HepG2 (cell line): ENCODE data around the gene SVOP. TPM values are rescaled to one million over a fixed set of nuclear protein-coding genes. Genes with fewer than 3 reads are reported as not detected.
A peak's percentile ranks its signal among the peaks of the same experiment; 100 is the strongest.

ENCODE experiments used
- FOXK2 ChIP-seq: fragments of 450-650 bp; IDR thresholded peaks from 2 replicates; pipeline ENCODE4 v1.6.1; 2016
- GATA4 ChIP-seq: sonication (generic); IDR thresholded peaks from 2 replicates; pipeline ENCODE4 v1.6.1; 2016; ENCODE audit warnings: antibody characterized with exemption, low read depth, borderline replicate concordance
- GTF2F1 ChIP-seq: fragments of 150-350 bp; IDR thresholded peaks from 2 replicates; pipeline ENCODE4 v1.6.1; 2014; ENCODE audit warnings: low read length
- KDM5B ChIP-seq: sonication (generic); formaldehyde crosslinking; IDR thresholded peaks from 2 replicates; pipeline ENCODE4 v1.4.0; 2020; ENCODE audit warnings: missing genetic modification reagents, mild to moderate bottlenecking, borderline replicate concordance
- KLF12 ChIP-seq: sonication (generic); formaldehyde crosslinking; IDR thresholded peaks from 2 replicates; pipeline ENCODE4 v1.4.0; 2020; ENCODE audit warnings: missing genetic modification reagents, borderline replicate concordance
- NCOA5 ChIP-seq: sonication (generic); formaldehyde crosslinking; IDR thresholded peaks from 2 replicates; pipeline ENCODE4 v1.4.0; 2020; ENCODE audit warnings: missing genetic modification reagents
- PAXIP1 ChIP-seq: sonication (generic); formaldehyde crosslinking; conservative IDR thresholded peaks from 2 replicates; pipeline ENCODE4 v1.4.0; 2020; ENCODE audit warnings: mild to moderate bottlenecking, missing genetic modification reagents, moderate library complexity
- PCBP1 ChIP-seq: fragments of 200-400 bp; formaldehyde crosslinking; IDR thresholded peaks from 2 replicates; pipeline ENCODE4 v1.6.1; 2017; ENCODE audit warnings: mild to moderate bottlenecking, low read depth, low read length, borderline replicate concordance
- POLR2G ChIP-seq: fragments of 200-400 bp; formaldehyde crosslinking; IDR thresholded peaks from 2 replicates; pipeline ENCODE4 v1.6.1; 2018; ENCODE audit warnings: mild to moderate bottlenecking, low read depth, low read length, moderate library complexity
- TFAP4 ChIP-seq: sonication (generic); IDR thresholded peaks from 2 replicates; pipeline ENCODE4 v1.6.1; 2016; ENCODE audit warnings: low read depth, borderline replicate concordance
- XRCC5 ChIP-seq: fragments of 200-400 bp; formaldehyde crosslinking; optimal IDR thresholded peaks from 2 replicates; pipeline ENCODE3; 2017; ENCODE audit warnings: mild to moderate bottlenecking, low read length
- ZBED4 ChIP-seq: sonication (generic); formaldehyde crosslinking; IDR thresholded peaks from 2 replicates; pipeline ENCODE4 v1.4.0; 2020; ENCODE audit warnings: missing genetic modification reagents, borderline replicate concordance
- ZNF143 ChIP-seq: sonication (generic); formaldehyde crosslinking; IDR thresholded peaks from 2 replicates; pipeline ENCODE4 v1.4.0; 2020; ENCODE audit warnings: missing genetic modification reagents
- ZNF205 ChIP-seq: IDR thresholded peaks from 2 replicates; pipeline ENCODE4 v1.6.1; 2018; ENCODE audit warnings: missing biosample characterization, missing genetic modification reagents
- ZNF317 ChIP-seq: sonication (generic); formaldehyde crosslinking; IDR thresholded peaks from 2 replicates; pipeline ENCODE4 v1.5.0; 2020; ENCODE audit warnings: mild to moderate bottlenecking, missing genetic modification reagents
- ZNF354B ChIP-seq: sonication (generic); formaldehyde crosslinking; IDR thresholded peaks from 2 replicates; pipeline ENCODE4 v1.8.0; 2022; ENCODE audit warnings: mild to moderate bottlenecking, missing genetic modification reagents
- ZNF75D ChIP-seq: sonication (generic); formaldehyde crosslinking; IDR thresholded peaks from 2 replicates; pipeline ENCODE4 v1.8.1; 2023; ENCODE audit warnings: missing genetic modification reagents, mild to moderate bottlenecking, borderline replicate concordance
- polyA plus RNA-seq, 8 experiments: library from polyadenylated mRNA; depleted of rRNA in 3 of 8; stranded (reverse) in 7 of 8; unstranded in 1 of 8; fragments of >200 nt; fragmentation: Illumina TruSeq in 4 of 8; extraction: Trizol in 4 of 8; gene quantifications; 2 replicates each; pipeline versions ENCODE4 v1.2.1 to v1.2.3, GENCODE V29; 2011 to 2016; ENCODE audit warnings: low read depth in 4 of 8, missing spikeins in 1 of 8, mixed read lengths in 1 of 8; ENCODE audit not compliant: insufficient read depth in 1 of 8
- total RNA-seq, 5 experiments: library from RNA; depleted of rRNA; stranded (reverse); fragments of >200 nt; fragmentation: Illumina TruSeq; extraction: Trizol; gene quantifications; 2 replicates each; pipeline ENCODE4 v1.2.3, GENCODE V29; 2016; ENCODE audit warnings: low read depth in 1 of 5
- TF ChIP-seq, protein P1 (sequence below): sonication (generic); formaldehyde crosslinking; conservative IDR thresholded peaks from 2 replicates; pipeline ENCODE4 v1.8.0; 2022; ENCODE audit warnings: mild to moderate bottlenecking, moderate library complexity, missing genetic modification reagents
- TF ChIP-seq, protein P2 (sequence below): sonication (generic); formaldehyde crosslinking; IDR thresholded peaks from 2 replicates; pipeline ENCODE4 v1.5.0; 2020; ENCODE audit warnings: missing genetic modification reagents

SVOP gene
- total and polyA plus RNA-seq, 2 of the 13 experiments (the other 11 are each of a cell fraction or from before 2014, with no cell fraction given): not detected

DNA sequence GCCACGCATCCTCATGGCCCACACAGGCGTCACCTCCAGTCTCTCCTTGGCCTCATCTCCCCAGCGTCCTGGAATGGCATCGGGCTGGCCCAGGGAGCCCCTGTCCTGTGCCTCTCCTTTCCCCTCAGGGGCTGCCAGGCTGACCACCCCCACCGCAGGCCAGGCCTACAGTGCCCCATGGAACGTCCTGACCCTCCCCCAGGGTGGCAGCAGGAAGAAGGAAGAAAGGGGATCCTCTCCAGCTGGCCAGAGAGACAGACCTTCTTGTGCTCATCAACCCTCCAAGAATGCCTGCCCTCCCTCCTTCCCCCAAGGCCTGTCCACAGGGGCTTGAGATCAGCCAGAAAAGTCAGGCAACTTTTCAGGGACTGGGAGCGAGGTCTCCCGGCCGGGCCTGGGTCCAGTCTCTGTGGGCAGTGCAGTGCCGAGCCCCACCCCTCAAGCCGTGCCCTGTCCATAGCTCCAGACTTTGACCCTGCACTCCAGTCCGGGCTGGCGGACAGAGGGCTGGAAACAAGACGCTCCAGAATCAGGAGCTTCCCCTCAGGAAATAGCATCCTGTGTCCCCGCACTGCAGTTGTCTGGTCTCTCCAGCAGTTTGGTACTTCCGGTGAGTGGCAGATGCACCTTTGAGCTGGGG, 141.1 kb downstream of the SVOP start, which contains the start of gene DAO (continued):
- TF ChIP-seq ZNF75D (CRISPR knock-in tag) (no peak), ZNF354B (CRISPR knock-in tag) (no peak), FOXK2 (no peak), GTF2F1 (no peak), POLR2G (no peak; the same call in 1 of the 2 replicates), KLF12 (CRISPR knock-in tag) (no peak), TFAP4 (no peak; the same call in 1 of the 2 replicates), ZNF317 (CRISPR knock-in tag) (0 out of 2 replicates have a peak, but pooled peaks have one; percentile 24), NCOA5 (CRISPR knock-in tag) (no peak), ZNF205 (CRISPR knock-in tag) (no peak), ZNF143 (CRISPR knock-in tag) (no peak), PCBP1 (no peak), GATA4 (no peak), PAXIP1 (CRISPR knock-in tag) (peak; percentile 71), XRCC5 (peak; percentile 62), KDM5B (CRISPR knock-in tag) (peak; percentile 39; the same call in 1 of the 2 replicates), ZBED4 (no peak)
- TF ChIP-seq, protein P1, sequence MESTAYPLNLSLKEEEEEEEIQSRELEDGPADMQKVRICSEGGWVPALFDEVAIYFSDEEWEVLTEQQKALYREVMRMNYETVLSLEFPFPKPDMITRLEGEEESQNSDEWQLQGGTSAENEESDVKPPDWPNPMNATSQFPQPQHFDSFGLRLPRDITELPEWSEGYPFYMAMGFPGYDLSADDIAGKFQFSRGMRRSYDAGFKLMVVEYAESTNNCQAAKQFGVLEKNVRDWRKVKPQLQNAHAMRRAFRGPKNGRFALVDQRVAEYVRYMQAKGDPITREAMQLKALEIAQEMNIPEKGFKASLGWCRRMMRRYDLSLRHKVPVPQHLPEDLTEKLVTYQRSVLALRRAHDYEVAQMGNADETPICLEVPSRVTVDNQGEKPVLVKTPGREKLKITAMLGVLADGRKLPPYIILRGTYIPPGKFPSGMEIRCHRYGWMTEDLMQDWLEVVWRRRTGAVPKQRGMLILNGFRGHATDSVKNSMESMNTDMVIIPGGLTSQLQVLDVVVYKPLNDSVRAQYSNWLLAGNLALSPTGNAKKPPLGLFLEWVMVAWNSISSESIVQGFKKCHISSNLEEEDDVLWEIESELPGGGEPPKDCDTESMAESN: no peak
- TF ChIP-seq, protein P2, sequence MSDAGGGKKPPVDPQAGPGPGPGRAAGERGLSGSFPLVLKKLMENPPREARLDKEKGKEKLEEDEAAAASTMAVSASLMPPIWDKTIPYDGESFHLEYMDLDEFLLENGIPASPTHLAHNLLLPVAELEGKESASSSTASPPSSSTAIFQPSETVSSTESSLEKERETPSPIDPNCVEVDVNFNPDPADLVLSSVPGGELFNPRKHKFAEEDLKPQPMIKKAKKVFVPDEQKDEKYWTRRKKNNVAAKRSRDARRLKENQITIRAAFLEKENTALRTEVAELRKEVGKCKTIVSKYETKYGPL (CRISPR knock-in tag): no peak
